Fibroblast of villous mesenchyme (primary cell): ENCODE results near the gene CHD6. TPM values are rescaled to one million over a fixed set of nuclear protein-coding genes. Genes with fewer than 3 reads are reported as not detected.

Source experiments
- DNase-seq: peaks from one replicate; pipeline ENCODE4 v3.0.0-alpha.2; 2010; ENCODE audit warnings: low read depth
- H3K4me3 ChIP-seq: 2 replicates; pipeline ENCODE4 v1.5.1; 2011; ENCODE audit warnings: low read depth, mild to moderate bottlenecking, low read length
- total RNA-seq: library from RNA; depleted of rRNA; stranded (reverse); fragments of >200 nt; gene quantifications from 2 replicates; pipeline ENCODE4 v1.2.3, GENCODE V29; 2012
- TF ChIP-seq, protein P1 (sequence below): IDR thresholded peaks from 2 replicates; pipeline ENCODE4 v1.5.1; 2012; ENCODE audit warnings: low read depth, mild to moderate bottlenecking, low read length; ENCODE audit not compliant: insufficient read depth

CHD6 gene
- total RNA-seq, 1 donor, result 33.2 TPM

DNA sequence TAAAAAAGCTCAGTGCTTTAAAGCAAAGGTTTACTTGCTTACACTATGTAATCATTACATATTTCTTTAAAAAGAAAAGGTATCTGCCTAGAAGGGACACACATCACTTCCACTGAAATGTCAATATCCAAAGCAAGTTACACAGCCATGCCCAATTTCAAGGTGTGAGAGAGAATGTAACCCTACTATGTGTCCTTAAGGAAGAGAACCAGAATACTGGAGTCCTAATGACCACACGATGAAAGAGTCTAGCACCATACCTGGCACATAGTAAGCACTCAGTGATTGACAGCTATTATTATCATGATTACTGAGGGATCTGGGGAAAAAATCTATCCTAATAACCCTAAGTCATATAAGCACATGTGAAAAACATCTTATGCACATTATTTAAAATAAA is 10.4 kb downstream of the CHD6 start:
- no peak for DNase-seq
- TF ChIP-seq, protein P1, sequence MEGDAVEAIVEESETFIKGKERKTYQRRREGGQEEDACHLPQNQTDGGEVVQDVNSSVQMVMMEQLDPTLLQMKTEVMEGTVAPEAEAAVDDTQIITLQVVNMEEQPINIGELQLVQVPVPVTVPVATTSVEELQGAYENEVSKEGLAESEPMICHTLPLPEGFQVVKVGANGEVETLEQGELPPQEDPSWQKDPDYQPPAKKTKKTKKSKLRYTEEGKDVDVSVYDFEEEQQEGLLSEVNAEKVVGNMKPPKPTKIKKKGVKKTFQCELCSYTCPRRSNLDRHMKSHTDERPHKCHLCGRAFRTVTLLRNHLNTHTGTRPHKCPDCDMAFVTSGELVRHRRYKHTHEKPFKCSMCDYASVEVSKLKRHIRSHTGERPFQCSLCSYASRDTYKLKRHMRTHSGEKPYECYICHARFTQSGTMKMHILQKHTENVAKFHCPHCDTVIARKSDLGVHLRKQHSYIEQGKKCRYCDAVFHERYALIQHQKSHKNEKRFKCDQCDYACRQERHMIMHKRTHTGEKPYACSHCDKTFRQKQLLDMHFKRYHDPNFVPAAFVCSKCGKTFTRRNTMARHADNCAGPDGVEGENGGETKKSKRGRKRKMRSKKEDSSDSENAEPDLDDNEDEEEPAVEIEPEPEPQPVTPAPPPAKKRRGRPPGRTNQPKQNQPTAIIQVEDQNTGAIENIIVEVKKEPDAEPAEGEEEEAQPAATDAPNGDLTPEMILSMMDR, result no peak
- no peak overlapping the region for H3K4me3 ChIP-seq

DNA sequence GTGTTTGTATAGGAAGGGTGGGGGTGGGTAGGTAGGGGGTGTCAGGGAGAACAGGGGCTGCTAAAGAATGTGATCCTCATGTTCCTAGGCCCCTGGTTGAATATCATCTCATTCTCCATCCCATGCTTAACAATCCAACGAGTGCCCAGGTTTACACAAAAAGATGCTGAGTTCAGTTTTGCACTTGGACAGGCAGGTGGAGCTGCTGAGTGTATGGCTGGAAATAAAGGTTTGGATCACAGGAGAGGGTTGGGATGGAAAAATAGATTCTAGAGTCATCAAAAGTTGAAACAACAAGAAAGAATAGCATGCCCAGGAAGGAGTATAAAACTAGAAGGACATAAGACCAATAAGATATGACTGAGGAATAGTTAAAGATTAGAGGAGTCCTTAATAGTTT is 14.2 kb downstream of the CHD6 start:
- DNase-seq, result no peak
- no peak overlapping the region for H3K4me3 ChIP-seq
- TF ChIP-seq, protein P1, result peak; percentile 10

DNA sequence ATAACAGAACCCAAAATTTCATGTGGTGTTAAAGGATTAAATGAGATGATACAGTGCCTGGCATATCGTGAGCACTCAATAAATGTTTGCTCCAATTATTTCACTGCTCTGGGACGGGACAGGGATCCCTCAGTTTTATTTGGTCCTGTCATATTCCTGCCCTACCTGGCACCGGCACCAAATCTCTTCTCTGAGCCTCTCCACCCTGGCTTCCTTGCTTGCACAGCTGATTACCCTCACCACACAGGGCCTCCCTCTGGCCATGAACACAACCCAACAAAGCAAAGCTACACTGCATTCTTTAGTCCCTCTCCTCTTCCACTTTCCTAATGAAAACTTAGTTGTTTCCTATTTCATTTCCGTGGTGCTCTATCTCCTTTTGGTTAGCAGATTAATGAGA is 16.4 kb downstream of the CHD6 start:
- TF ChIP-seq, protein P1, result no peak
- no peak overlapping the region for H3K4me3 ChIP-seq
- DNase-seq, result no peak

DNA sequence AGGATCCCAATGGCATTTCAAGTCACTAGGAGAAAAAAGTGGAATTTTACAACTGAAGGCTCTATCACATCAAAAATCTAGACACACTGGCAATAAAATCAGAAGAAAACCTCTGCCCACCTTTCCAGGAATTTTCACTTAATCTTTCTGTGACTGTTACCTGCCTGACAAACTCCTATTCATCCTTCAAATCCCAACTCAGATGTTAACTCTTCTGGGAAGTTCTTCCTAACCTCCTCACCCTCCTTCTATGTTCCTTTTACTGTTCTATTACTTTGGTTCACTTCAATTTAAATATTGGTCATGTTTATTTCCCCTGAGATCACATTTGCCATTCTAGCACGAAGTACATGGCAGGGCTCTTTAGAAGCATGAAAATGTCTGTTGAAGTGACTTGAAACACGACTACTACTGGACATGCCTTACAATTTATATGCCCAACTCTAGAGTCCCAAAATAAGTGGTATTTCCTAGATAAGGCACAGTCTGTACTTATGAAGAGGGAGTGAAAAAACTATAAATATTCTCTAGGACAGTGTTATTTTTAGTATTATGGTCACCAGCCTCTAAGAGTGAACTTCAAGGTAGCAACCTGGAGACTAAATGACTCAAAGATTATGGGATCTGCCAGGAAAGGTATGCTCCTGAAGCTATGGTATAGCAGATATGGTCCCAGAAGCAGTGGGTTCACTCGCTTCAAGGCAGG is 17.1 kb downstream of the CHD6 start:
- TF ChIP-seq, protein P1, result no peak
- DNase-seq, result no peak
- no peak overlapping the region for H3K4me3 ChIP-seq

DNA sequence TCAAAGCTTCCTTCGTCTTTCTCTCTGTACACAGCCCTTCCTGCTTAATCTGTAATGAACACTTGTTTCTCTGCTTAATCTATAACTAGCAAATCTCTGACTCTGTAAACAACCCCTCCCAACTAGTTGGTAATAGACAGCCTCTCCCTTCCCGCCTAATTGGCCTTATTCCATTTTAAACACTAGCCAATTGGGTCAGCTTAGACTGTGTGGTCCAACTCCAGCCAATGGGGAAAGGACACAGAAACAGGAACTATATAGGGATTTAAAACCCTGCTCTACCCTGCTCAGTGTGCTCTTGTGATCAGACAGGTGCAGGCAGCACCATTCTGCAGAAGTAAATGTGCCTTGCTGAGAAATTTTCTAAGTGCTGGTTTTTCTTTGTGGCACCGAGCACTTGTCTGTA is 18.5 kb downstream of the CHD6 start:
- H3K4me3 ChIP-seq, result no peak overlapping the region
- TF ChIP-seq, protein P1, result no peak
- DNase-seq, result no peak

DNA sequence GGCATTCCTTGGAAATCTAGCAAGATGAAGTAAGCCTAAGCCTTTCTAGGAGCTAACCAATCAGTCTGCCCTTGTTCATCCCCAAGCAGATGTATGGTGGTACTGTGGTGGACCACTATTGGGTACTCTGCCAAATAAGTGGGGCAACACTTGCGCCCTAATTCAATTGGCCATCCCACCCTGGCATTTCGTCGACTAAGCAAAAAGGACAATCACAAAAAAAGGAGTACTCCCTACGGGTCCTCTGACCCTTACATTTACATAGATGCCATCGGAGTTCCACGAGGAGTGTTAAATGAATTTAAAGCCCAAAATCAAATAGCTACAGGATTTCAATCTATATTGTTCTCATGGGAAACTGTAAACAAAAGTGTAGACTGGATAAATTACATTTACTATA is 19.5 kb downstream of the CHD6 start:
- no peak for DNase-seq
- no peak overlapping the region for H3K4me3 ChIP-seq
- TF ChIP-seq, protein P1, result no peak
